MM.1S (cell line): Measurements from ENCODE around the gene AGBL1.

Source experiments
- EZH2 ChIP-seq: fragments of 300-600 bp; sonication (generic); optimal IDR thresholded peaks from 2 replicates; pipeline ENCODE3; 2017; ENCODE audit warnings: low read depth, mild to moderate bottlenecking, antibody characterized with exemption, low read length, mixed read lengths
- EZH2phosphoT487 ChIP-seq: fragments of 300-600 bp; sonication (generic); IDR thresholded peaks from 2 replicates; pipeline ENCODE4 v1.6.1; 2018; ENCODE audit warnings: antibody characterized with exemption, low read length
- TF ChIP-seq, protein P1 (sequence below): fragments of 300-600 bp; sonication (generic); IDR thresholded peaks from 2 replicates; pipeline ENCODE4 v1.5.1; 2016; ENCODE audit warnings: antibody characterized with exemption, low read length, mixed read lengths

DNA sequence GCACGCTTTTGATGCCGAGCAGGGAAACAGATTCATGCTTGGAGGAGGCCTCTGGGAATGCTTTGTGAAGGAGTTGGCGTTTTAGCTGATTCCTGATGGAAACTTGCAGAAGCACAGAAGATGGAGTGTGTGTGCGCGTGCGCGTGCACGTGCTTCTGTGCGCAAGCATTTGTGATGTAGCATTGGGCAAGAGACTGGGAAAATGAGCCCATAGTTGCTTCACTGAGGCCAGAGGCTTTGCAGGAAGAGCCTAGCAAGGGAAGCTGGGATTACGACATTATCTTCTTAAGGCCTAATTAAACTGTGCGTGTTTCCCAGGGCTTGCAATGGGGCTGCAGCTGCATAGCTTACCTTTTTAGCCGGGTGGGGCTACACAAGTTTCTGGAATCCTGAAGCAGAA is 18.1 kb upstream of the AGBL1 start:
- TF ChIP-seq, protein P1, sequence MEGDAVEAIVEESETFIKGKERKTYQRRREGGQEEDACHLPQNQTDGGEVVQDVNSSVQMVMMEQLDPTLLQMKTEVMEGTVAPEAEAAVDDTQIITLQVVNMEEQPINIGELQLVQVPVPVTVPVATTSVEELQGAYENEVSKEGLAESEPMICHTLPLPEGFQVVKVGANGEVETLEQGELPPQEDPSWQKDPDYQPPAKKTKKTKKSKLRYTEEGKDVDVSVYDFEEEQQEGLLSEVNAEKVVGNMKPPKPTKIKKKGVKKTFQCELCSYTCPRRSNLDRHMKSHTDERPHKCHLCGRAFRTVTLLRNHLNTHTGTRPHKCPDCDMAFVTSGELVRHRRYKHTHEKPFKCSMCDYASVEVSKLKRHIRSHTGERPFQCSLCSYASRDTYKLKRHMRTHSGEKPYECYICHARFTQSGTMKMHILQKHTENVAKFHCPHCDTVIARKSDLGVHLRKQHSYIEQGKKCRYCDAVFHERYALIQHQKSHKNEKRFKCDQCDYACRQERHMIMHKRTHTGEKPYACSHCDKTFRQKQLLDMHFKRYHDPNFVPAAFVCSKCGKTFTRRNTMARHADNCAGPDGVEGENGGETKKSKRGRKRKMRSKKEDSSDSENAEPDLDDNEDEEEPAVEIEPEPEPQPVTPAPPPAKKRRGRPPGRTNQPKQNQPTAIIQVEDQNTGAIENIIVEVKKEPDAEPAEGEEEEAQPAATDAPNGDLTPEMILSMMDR = no peak
- no peak for TF ChIP-seq EZH2
- no peak for TF ChIP-seq EZH2phosphoT487
